ENCODE results near the gene SLC9A3. TPM values are rescaled to one million over a fixed set of nuclear protein-coding genes. Genes with fewer than 3 reads are reported as not detected.

SLC9A3 gene
- total RNA-seq, 2 donors from 2014 or later, result 0.69 to 0.71 TPM

- intact Hi-C loops (cut with DNase I), result no loop called here
- DNase-seq (ENCODE audit: low spot score), result peak; percentile 16
Observed at GRCh38 chr5:431711-432050, 92.6 kb downstream of the SLC9A3 start.

- DNase-seq (ENCODE audit: low spot score), result peak; percentile 81
- intact Hi-C loops (cut with DNase I), result no loop called here
Observed at GRCh38 chr5:431001-431710, 93.1 kb downstream of the SLC9A3 start.

GRCh38 chr5:430214-430925 is 93.9 kb downstream of the SLC9A3 start:
- peak; percentile 48 for DNase-seq (ENCODE audit: low spot score)
- intact Hi-C loops (cut with DNase I), result no loop called here

- intact Hi-C loops (cut with DNase I), result no loop called here
- DNase-seq (ENCODE audit: low spot score), result peak; percentile 73
Observed at GRCh38 chr5:429453-430188, 94.6 kb downstream of the SLC9A3 start.

GRCh38 chr5:428754-429452 is 95.3 kb downstream of the SLC9A3 start:
- DNase-seq (ENCODE audit: low spot score), result peak; percentile 50
- intact Hi-C loops (cut with DNase I), result no loop called here

- peak; percentile 69 for DNase-seq (ENCODE audit: low spot score)
- intact Hi-C loops (cut with DNase I), result no loop called here
Observed at GRCh38 chr5:428219-428618, 96.0 kb downstream of the SLC9A3 start.

DNA sequence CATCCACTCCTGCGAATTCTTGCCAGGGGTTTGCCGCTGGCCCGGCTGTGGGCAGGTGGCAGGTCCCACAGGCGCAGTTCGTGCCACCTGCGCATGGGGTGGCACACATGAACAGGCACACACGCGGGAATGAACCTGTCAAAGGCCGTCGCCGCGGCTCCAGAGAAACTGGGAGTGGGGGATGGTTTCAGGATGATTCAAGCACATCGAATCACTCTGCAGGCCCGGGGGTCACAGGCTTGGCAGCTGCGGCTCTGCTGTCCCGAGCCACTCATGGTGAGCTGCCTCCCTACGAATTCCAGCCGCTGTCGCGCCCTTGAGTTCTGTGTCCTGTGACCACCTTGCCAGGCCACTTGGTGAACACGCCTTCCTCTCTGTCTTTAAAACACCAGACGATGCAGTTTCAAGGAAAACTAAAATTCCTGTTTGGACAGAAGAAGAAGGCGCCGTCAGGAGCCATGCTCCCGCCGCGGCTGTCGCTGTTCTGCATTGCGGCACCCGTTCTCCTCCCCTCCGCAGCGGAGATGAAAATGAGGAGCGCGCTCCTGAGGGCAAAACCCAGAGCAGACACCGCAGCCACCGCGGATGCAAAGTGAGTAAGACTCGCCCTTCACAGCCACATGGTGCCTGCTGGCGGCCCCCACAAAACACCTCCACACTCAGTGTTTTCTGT is 96.7 kb downstream of the SLC9A3 start:
- intact Hi-C loops (cut with DNase I), result no loop called here
- peak; percentile 70 for DNase-seq (ENCODE audit: low spot score)

GRCh38 chr5:426392-426976 is 97.8 kb downstream of the SLC9A3 start:
- DNase-seq (ENCODE audit: low spot score), result peak; percentile 3
- intact Hi-C loops (cut with DNase I), result no loop called here

DNA sequence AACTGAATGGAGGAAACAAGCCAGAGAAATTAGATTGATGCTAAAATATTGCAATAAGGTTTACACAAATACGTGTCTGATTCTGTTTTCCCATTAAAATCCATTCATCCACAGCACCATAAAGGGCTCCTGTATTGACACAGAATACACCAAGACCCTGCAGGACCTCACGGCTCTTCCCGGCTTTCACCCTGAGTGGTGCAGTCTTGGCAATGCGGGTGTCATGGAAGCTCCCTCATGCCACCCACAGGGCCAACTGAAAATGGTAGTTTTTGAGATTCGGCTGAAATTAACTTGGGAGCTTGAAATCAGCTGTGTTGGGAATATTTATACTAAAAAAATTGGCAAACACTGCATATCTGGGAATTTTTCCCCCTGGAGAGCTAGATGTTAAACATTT is 98.5 kb downstream of the SLC9A3 start:
- intact Hi-C loops (cut with DNase I), result no loop called here
- DNase-seq (ENCODE audit: low spot score), result peak; percentile 34

- intact Hi-C loops (cut with DNase I), result no loop called here
- DNase-seq (ENCODE audit: low spot score), result peak; percentile 79
Observed at GRCh38 chr5:424301-425110, 99.7 kb downstream of the SLC9A3 start.

DNA sequence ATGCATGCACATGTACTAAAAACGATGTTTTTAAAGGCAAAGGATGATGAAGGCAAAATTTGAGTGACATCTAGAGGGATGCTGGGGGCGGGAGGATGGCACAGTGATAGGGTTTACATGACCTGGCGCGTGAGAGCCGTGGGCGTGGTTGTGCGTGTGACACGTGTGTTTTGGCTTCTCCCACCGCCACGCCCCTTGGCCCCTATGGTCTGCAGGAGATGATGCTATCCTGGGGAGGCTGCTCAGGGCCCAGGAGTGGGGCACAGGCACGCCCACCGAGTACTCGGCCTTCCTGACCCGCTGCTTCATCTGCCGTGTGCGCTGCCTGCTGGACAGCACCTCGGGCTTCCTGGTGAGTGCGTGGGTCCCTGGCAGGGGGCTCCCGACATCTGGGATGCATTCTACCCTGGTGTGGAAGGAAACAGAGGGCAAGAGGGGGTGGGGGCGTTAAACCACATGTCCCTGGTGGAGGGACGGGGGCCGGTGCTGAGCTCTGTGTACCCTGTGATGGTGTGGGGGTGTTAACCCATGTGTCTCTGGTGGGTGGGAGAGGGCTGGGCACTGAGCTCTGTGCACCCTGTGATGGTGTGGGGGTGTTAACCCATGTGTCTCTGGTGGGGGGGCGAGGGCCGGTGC is 100.5 kb downstream of the SLC9A3 start:
- intact Hi-C loops (cut with DNase I), result no loop called here
- DNase-seq (ENCODE audit: low spot score), result peak; percentile 44

GRCh38 chr5:423233-423565 is 101.0 kb downstream of the SLC9A3 start:
- intact Hi-C loops (cut with DNase I), result no loop called here
- peak; percentile 74 for DNase-seq (ENCODE audit: low spot score)

- peak; percentile 75 for DNase-seq (ENCODE audit: low spot score)
- intact Hi-C loops (cut with DNase I), result no loop called here
Observed at GRCh38 chr5:422323-423232, 101.7 kb downstream of the SLC9A3 start.

DNA sequence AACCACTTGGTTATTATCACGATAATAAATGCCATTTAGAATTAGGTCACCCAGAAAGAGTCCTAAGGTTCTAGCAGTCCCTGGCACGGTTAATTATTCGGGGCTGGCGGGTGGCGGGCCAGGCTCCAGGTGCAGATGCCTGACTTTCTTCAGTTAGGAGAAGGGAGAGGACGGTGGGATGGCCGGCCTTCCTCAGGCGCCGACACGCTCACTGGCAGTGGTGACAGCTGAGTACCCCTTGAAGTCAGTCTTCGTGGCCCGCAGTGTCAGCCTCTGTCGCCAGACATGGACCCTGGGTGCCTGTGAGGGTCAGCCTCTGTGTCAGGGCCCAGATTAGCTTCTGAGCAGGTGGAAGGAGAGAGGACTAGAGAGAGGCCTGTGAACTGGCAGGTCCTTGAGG is 102.3 kb downstream of the SLC9A3 start:
- peak; percentile 48 for DNase-seq (ENCODE audit: low spot score)
- intact Hi-C loops (cut with DNase I), result no loop called here

DNA sequence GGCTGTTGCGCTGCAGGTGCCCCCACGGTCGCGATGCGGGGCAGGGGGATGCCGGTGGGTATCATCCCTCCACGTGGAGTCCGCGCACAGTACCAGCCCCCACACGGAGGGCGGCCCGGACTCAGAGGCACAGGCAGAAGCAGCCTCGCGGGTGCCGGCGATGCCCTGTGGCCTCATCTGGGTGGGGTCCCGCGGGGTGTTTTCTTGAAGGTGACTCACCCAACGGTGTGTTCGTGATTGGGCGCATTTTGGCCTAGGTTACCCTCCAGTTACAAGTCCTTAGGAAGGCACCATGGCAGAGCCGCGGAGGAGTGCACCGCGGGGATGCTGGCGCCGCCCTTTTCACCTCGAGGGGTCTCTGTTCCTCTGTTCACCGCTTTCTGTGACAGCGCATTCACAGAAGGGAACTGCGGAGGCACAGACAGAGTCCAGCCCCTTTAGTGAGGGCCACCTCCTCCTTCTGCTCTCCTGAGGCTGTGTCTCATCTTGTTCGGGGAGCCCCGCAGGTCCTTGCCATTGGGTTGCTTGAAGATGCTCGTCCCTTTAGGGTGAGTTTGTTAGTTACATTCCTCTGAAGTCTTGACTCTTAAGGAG is 102.9 kb downstream of the SLC9A3 start:
- DNase-seq (ENCODE audit: low spot score), result peak; percentile 74
- intact Hi-C loops (cut with DNase I), result no loop called here

DNA sequence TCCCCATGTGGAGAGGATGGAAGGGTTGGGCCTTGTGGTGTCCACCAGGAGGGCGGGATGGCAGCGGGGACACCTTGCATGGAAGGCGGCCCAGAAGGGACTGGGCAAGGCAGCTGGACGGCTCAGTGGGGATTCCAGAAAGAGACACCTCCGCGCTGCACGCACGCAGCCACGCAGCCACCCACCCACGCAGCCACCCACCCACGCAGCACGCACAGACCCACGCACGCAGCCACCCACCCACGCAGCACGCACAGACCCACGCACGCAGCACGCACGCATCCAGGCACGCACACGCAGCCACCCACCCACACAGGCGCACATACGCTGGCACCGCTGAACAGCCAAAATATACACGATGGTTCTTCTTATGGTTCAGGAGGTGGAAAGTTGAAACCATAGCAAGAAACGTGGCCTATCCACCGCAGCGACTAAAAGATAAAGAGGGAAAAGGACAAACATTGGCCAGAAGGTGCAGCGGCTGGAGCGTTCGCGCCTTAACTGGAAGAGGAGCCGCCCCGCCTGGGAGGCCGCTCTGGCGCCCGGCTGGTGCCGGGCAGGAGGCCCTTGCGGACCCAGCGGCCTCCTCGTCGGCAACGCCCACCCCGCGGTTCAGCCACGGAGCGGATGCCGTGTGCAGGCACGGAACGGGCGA is 103.5 kb downstream of the SLC9A3 start:
- intact Hi-C loops (cut with DNase I), result no loop called here

More for the DNA sequence above, 103.5 kb downstream of the SLC9A3 start:
- peak; percentile 58 for DNase-seq (ENCODE audit: low spot score)

Data from posterior vena cava (tissue), 2 donors.